HG02852 (cell line): ENCODE results near the gene PBX2.
"Not testable (repeated sequence)": the region's sequence is repeated elsewhere in the genome, so short reads cannot be mapped to it uniquely, and the experiment has no call there.

ENCODE experiments used
- ATAC-seq: cut with Tn5 transposase; IDR thresholded peaks from one replicate; pipeline ENCODE4 v1.9.1; 2021; ENCODE audit warnings: mild to moderate bottlenecking, moderate library complexity; ENCODE audit not compliant: unreplicated experiment

The PBX2 gene

DNA sequence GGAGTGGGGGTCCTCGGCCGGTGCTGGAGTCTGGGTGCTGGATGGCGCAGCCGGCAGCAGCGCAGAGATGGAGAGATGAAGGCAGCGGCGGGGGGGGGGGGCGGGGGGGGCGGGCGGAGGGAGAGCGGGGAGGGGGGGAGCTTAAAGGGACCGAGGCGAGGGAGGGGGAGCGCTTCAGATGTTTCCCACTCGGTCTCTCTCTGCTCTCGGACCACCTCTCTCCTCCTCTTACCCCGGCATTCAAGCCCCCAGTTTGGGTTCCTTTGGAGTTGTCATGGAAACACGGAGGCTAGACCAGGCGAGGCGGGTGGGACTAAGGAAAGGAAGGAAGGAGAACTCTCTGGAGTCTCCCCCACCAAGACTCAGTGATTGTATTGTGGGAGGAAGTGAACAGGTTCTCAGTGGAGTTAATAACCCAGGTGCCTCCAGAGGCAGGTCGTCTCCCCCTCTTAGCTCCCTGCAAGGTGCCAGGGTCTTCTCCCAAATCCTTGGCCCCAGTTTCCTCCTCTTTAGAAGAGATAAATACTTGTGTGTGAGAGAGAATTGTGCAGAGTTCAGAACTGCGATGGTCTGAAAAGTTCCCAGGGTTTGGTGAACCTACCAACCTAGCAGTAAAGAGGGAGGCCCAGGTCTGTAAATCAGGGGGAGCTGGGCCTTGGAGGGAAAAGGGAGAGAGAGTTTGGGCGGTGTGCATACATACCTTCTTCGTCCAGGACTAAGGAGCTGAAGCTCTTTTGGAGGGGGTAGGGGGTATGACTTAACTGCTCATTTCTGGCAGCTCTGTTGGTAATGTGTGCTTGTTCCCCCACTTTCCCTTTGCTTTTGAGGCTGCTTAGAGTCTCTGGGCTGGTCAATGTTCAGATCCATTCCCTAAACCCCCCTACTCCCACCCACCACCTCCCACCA, 37.9 kb downstream of the PBX2 start, which contains the start of gene PRRT1:
TSS of gene PRRT1 (minus strand) at position 77 of the 906 bp plus-strand sequence. CDS start 112 bp downstream, outside the sequence.
- no peak for ATAC-seq

DNA sequence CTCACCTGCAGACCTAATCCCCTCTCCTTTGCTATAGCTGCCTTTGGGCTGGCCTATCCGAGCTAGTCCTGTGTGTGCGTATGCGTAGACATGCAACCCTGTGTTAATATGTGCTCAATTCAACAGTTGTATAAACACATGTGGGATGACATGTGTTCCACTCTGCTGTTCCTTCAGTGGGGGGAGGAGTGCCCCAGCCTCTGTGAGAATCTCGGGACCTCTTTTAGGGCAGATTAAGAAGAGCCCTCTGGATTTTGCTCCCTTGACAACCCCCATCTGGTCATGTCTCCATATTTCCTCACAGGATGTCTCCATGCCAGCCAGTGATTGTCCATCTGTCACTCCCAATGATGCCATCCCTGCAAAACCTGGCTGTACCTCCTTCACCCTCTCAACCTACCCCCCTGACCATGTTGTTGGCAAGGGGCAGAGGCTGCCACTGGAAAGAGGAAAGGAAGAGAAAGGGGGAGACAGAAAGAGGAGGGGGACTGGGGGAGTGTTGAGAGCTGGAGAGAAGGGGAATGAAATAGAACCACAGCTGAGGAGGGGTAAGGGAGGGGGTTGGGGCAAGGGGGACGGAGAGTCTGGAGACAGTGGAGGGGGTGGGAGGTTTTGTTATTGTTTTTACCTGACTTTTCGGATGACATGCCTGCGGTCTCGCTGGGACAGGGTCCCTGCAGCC, 38.7 kb downstream of the PBX2 start:
- no peak for ATAC-seq

DNA sequence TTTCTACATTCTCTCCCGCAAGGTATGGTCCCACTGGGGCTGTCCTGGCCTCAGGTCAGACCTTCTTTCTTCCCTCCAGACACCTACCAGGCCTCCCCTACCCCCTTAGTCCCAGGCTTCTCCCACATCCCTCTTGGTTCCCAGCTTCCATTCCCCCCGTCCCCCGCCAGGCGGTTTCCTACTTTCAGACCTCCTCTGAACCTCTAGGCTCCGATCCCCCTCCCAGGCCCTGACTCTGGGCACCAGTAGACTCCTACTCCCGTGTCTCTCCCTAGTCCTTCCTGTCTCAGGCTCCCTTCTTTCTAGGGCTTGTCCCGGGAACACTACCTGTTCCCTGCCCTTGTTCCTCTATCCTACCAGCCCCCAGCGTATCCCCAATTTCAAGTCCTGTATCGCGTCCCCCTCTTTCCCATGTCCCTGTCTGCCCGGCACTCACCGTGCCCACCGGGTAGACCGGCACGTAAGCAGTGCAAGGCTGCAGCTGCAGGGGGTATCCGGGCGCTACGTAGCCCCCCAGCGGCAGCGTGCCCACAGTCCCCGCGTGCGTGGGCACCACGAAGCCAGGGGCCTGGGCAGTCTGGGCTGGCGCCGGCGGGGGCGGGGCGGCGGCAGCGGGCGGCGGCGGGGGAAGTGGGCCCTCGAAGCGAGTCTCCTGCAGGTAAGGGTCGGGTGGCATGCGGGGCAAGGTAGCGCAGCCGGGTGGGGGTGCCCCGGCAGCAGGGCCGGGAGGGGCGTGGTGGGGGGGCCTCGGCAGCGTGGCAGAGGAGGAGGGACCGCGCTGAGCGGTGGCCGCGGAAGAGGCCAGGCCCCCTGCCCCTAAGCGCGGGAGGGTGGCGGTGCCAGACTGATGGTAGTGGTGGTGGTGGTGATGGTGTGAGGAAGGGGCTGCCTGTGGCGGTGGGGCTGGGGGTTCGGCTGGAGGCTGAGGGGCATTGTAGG, 39.8 kb downstream of the PBX2 start:
- ATAC-seq: no peak

DNA sequence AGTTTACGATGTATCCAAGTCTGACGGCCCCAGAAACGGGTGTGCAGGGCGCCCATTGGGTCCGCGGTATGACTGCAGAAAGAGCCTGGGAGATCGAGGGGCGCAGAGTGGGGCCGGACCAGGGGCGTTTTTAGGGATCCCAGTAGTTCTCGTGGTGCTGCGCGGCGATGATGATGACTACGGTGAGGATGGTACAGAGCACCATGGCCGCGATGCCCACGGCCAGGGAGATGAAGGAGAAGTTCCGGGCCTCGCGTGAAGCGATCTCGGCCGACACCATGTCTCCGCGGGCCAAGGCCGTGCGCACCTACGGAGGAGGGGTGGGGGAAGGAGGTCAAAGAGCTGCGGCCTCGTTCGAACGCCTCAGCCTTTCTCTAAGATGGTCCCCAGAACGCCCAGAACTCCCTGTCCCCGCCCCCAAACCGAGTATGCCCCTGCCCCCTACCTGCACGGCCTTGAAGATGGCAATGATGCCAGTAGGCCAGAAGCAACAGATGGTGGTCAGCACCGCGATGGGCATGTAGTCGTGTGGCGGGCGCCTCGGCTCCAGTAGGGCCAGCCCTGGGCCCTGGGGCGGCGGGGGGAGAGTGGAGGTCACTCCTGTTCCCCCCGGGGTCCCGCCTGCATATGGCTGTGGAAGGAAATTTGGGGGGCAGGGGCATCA, 40.8 kb downstream of the PBX2 start:
- no peak for ATAC-seq

DNA sequence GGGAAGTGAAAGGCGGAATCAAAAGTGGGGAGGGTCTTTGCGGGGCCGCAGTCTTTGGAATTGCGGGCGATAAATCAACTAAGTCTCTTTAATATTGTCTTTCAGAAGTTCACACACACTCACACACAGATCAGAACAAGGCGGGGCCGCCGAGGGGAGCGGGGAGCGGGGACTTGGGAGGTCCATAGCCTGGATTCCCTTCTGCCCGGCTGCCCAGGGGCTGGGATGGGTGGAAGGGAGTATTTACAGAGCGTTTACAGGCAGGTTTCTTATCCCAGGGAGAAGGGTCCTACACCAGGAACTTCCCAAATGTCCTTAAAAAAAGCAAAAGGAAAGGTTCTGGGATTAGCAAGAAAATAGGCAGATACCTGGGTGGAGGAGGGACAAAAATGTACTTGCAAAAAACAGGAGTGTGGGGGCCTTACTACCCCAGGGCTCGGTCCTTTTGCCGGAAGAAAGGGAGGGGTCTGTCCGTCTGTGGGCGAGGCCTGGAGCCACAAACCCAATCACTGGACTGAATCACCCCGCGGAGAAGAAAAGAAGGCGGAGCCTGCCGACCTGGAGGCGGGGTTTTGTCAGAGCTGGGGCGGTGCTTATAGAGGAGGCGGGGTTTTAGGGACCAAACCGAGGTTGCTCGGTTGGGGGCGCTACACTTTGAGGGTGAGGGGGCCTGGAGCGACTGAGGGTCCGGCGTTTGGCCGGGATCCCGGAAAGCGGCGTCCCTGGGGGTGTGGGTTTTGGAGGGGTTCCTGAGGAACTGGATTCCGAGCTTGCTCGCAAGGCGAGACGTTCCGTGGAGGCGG, 41.5 kb downstream of the PBX2 start:
- ATAC-seq: no peak

DNA sequence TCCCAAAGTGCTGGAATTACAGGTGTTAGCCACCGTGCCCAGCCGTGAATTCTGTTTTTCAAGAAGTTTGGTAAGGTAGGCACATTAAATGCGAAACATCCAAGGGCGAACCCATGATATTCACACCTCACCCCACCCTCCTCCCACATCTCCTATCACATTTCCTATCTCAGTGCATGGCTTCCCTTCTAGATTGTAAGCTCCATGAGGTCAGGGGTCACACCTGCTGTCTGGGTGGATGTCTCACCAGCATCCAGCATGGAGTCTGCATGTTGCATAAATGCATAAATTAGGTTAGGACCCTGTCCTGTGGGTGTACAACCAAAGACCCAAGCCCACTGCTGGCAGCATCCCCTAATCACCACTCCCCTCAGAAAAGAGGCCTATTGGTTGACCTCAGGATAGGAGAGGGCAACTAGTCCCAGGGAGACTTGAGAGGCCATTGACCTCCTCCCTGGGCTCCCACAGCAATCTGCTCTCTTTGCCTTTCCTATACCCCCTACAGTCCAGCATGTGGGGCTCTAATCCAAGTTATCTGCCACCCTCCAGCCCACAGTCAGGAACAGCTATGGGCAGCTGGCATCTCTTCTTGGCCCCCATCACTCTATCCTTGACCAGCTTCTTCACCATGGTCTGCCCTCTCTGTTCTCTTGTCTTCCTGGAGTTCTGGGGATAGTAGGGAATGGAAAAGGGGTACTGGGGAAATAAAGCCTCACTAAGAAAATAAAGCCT, 42.4 kb downstream of the PBX2 start:
- no peak for ATAC-seq

DNA sequence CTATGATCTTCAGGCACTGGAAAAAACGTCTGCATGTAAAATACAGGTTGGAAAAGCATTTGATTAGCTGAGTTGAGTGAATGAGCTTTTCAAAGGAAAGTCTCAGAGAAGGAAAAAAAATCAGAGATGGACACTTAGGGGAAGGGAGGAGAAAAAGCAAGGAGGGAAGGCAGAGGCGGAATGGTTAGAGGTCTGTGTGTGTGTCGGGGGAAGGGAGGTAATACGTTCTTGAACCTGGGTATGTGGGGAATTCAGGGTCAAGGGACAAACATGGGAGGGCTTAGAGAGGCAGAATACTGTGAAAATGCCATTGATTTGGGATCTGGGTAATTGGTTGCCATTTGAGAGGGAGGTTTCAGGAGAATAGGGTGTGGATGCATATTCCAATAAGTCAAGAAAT, 43.3 kb downstream of the PBX2 start:
- ATAC-seq: no peak

DNA sequence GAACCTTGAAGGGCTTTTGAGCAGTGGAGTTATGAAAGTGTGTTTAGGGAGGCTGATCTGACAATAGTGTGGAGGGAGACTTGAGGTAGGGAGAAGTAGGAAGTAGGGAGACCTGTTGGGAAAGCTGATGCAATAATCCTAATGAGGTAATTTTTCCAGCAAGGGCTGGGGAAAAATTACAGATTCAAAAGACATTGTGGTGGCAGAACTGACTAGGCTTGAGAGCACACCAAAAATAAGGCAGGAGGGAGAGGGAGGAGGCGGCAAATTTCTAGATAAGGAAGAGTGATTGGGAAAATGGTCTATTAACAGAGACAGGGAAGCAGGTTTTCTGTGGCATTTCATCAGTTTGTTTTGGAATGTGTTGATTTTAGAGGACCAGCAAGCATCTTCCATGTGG, 43.7 kb downstream of the PBX2 start:
- no peak for ATAC-seq

DNA sequence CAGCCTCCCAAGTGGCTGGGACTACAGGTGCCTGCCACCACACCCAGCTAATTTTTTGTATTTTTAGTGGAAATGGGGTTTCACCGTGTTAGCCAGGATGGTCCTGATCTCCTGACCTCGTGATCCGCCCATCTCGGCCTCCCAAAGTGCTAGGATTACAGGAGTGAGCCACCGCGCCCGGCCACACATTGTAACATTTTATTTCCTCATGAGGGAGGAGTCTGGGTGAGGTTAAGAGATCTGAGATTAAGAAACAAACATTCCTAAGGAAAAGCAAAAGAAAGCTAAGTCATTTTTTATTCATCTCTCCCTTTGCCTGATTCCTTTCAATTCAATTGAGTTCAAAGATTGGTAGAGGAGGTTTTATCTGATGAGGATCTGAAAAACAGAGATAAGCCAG, 45.8 kb downstream of the PBX2 start:
- ATAC-seq: not testable (repeated sequence)

DNA sequence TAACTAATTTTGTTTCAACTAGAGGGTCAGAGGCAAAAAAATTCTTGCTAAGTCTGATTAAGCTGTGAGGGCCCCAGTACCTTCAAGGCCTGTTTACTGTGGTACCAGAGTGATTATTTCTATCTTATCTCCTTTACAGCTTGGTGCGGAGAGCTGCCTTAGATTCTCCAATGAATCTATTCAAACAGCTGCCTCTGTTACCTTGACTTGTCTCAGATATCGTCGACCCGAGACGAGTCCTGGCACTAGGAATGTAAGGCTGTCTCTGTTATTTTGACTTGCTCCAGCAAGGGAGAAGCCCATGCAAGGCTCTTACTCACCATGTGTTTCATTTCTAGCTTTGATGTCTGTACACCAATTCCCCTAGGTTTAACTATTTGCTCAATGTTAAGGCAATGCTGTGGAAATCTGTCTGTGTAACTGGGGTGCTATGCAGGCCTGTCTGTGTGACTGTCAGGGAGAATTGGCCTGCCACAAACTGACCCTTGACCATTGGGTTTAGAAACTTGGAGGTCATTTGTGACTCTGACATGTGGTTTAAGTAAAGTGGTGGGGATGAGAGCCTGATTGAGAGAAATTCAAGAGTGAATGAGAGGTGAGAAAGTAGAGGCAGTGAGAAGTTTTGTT, 49.5 kb downstream of the PBX2 start:
- ATAC-seq: no peak

DNA sequence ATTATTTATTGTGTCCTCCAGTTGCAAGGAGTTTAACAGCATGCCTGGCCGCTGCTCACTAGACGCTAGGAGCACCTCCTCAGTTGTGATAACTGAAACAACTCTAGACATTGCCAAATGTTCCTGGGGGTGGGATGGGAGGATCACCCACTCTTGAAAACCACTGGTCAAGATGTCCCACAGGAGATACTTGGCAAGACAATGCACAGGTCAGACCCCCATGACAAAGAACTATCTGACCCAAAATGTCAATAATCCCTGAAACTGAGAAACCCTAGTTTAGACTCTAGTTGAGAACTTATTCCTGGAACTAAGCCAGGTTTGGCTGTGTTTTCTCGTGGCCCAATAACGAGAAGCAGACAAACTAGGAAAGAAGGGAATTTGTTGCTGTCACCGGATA, 50.4 kb downstream of the PBX2 start:
- ATAC-seq: no peak

DNA sequence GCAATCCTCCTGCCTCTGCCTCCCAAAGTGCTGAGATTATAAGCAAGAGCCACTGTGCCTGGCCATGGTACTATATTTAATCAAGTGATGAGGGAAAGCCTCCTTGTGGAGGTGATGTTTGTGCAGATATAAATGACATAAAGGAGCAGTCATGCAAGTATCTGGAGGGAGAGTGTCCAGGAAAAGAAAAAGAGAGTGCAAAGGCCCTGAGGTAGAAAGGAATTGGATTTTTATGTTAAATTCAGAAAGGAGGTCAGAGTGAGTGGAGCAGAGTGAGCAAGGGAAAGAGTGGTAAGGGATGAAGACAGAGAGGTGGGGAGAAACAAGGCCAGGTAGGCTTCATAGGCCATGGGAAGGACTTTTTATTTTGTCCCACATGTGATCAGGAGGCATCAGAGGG, 52.5 kb downstream of the PBX2 start:
- ATAC-seq: no peak
